Kidney tubule cell (primary cell): ENCODE results near the gene MRAP2.
A peak's percentile ranks its signal among the peaks of the same experiment; 100 is the strongest.
"Not testable (repeated sequence)": the region's sequence is repeated elsewhere in the genome, so short reads cannot be mapped to it uniquely, and the experiment has no call there.

Source experiments
- DNase-seq: peaks from one replicate; pipeline ENCODE4 v3.0.0-alpha.2; 2018; ENCODE audit warnings: low spot score

The MRAP2 gene

GRCh38 chr6:84077645-84078044 lies 44.1 kb downstream of the MRAP2 start:
- no peak for DNase-seq

GRCh38 chr6:84078335-84078734 lies 44.8 kb downstream of the MRAP2 start:
- no peak for DNase-seq

GRCh38 chr6:84081222-84081621 lies 47.6 kb downstream of the MRAP2 start:
- DNase-seq, result no peak

- no peak for DNase-seq
Measured at GRCh38 chr6:84082689-84083265, 49.2 kb downstream of the MRAP2 start.

GRCh38 chr6:84084705-84085104 lies 51.1 kb downstream of the MRAP2 start:
- not testable (repeated sequence) for DNase-seq

- DNase-seq, result no peak
Measured at GRCh38 chr6:84086056-84086455, 52.5 kb downstream of the MRAP2 start.

GRCh38 chr6:84086545-84087429 lies 53.2 kb downstream of the MRAP2 start:
- DNase-seq, result peak; percentile 51

GRCh38 chr6:84089081-84089480 lies 55.5 kb downstream of the MRAP2 start:
- DNase-seq, result no peak

GRCh38 chr6:84089552-84089951 lies 56.0 kb downstream of the MRAP2 start:
- DNase-seq, result no peak

GRCh38 chr6:84093441-84094435 lies 60.2 kb downstream of the MRAP2 start:
- DNase-seq, result peak; percentile 30

GRCh38 chr6:84095156-84095555 lies 61.6 kb downstream of the MRAP2 start:
- no peak for DNase-seq

- DNase-seq, result no peak
Measured at GRCh38 chr6:84103029-84103428, 69.5 kb downstream of the MRAP2 start.

GRCh38 chr6:84105215-84105924 lies 71.8 kb downstream of the MRAP2 start:
- peak; percentile 94 for DNase-seq

- DNase-seq, result no peak
Measured at GRCh38 chr6:84107495-84107894, 73.9 kb downstream of the MRAP2 start.

- DNase-seq, result not testable (repeated sequence)
Measured at GRCh38 chr6:84111351-84111750, 77.8 kb downstream of the MRAP2 start.

GRCh38 chr6:84114933-84115594 lies 81.5 kb downstream of the MRAP2 start:
- not testable (repeated sequence) for DNase-seq

GRCh38 chr6:84118191-84118590 lies 84.6 kb downstream of the MRAP2 start:
- no peak for DNase-seq

GRCh38 chr6:84119277-84119676 lies 85.7 kb downstream of the MRAP2 start:
- DNase-seq, result no peak

- DNase-seq, result no peak
Measured at GRCh38 chr6:84123186-84123585, 89.6 kb downstream of the MRAP2 start.

GRCh38 chr6:84129588-84129987 lies 96.0 kb downstream of the MRAP2 start:
- not testable (repeated sequence) for DNase-seq

- DNase-seq, result not testable (repeated sequence)
Measured at GRCh38 chr6:84133385-84133784, 99.8 kb downstream of the MRAP2 start.
